ENCODE data around the gene STAT1. TPM values are rescaled to one million over a fixed set of nuclear protein-coding genes. Genes with fewer than 3 reads are reported as not detected.
A peak's percentile ranks its signal among the peaks of the same experiment; 100 is the strongest.
"Not testable (repeated sequence)": the region's sequence is repeated elsewhere in the genome, so short reads cannot be mapped to it uniquely, and the experiment has no call there.

Gene STAT1
- polyA plus RNA-seq, 1 experiment, result 130 TPM

GRCh38 chr2:190996338-190996946 lies 17.5 kb downstream of the STAT1 start:
- CTCF ChIA-PET, result interaction anchor here (0.6 to 2.0 kb wide), 10 partner anchors 9 to 532 kb away, joined by 3 to 8 read pairs (median 4); no protein-coding TSS in a partner anchor
- Histone ChIP-seq H3K4me3 (ENCODE audit: low read depth, low read length) (no peak overlapping the region), H3K27me3 (ENCODE audit: control insufficient read depth, insufficient read depth, low read length) (no peaks in the 10 kb centered on the region), H3K9me3 (ENCODE audit: control insufficient read depth, insufficient read depth, low read length) (no peaks in the 10 kb centered on the region), H3K27ac (ENCODE audit: low read depth, low read length) (no peak overlapping the region)
- POLR2A ChIA-PET, result no interaction called here
- DNase-seq (ENCODE audit: low read depth, low spot score), result no peak
- TF ChIP-seq, protein P1, sequence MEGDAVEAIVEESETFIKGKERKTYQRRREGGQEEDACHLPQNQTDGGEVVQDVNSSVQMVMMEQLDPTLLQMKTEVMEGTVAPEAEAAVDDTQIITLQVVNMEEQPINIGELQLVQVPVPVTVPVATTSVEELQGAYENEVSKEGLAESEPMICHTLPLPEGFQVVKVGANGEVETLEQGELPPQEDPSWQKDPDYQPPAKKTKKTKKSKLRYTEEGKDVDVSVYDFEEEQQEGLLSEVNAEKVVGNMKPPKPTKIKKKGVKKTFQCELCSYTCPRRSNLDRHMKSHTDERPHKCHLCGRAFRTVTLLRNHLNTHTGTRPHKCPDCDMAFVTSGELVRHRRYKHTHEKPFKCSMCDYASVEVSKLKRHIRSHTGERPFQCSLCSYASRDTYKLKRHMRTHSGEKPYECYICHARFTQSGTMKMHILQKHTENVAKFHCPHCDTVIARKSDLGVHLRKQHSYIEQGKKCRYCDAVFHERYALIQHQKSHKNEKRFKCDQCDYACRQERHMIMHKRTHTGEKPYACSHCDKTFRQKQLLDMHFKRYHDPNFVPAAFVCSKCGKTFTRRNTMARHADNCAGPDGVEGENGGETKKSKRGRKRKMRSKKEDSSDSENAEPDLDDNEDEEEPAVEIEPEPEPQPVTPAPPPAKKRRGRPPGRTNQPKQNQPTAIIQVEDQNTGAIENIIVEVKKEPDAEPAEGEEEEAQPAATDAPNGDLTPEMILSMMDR (IDR thresholded peaks at IDR 0.05; ENCODE audit: low read depth, low read length), result peak; percentile 77

- POLR2A ChIA-PET, result interaction anchor here (0.7 kb wide), 1 partner anchor 506 kb away, joined by 4 read pairs; no protein-coding TSS in a partner anchor
- not testable (repeated sequence) for H3K27ac ChIP-seq (ENCODE audit: low read depth, low read length); H3K9me3 ChIP-seq (ENCODE audit: control insufficient read depth, insufficient read depth, low read length); H3K4me3 ChIP-seq (ENCODE audit: low read depth, low read length); H3K27me3 ChIP-seq (ENCODE audit: control insufficient read depth, insufficient read depth, low read length); DNase-seq (ENCODE audit: low read depth, low spot score)
- CTCF ChIA-PET, result interaction anchor here (1.1 kb wide), 1 partner anchor 11 kb away, joined by 3 read pairs; no protein-coding TSS in a partner anchor
These were observed 18.7 kb downstream of the STAT1 start for GRCh38 chr2:190995315-190995714.

GRCh38 chr2:190994148-190994547 lies 19.8 kb downstream of the STAT1 start:
- ChIA-PET POLR2A (no interaction called here), CTCF (no interaction called here)
- TF ChIP-seq, protein P1 (IDR thresholded peaks at IDR 0.05; ENCODE audit: low read depth, low read length), result no peak

DNA sequence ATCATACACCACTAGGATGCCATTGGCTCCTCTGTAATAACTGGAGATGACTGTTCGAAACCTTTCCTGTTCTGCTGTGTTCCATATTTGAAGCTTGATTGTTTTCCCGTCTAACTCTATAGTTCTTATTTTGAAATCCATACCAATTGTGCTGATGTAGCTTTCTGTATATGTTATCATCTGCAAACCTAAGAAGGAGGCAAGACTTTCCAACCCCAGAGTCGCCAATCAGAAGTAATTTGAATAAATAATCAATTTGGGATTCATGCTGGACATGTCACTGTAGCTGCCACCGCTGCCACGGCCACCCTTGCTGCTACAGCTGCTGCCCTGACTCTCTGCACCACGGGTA lies 20.7 kb downstream of the STAT1 start:
- ChIA-PET POLR2A (no interaction called here), CTCF (interaction anchor here (0.7 kb wide), 2 partner anchors 123 to 477 kb away, joined by 3 read pairs; no protein-coding TSS in a partner anchor)
- DNase-seq (ENCODE audit: low read depth, low spot score), result no peak
- TF ChIP-seq, protein P1 (IDR thresholded peaks at IDR 0.05; ENCODE audit: low read depth, low read length), result no peak
- Histone ChIP-seq H3K27me3 (ENCODE audit: control insufficient read depth, insufficient read depth, low read length) (no peaks in the 10 kb centered on the region), H3K27ac (ENCODE audit: low read depth, low read length) (no peak overlapping the region), H3K4me3 (ENCODE audit: low read depth, low read length) (no peak overlapping the region), H3K9me3 (ENCODE audit: control insufficient read depth, insufficient read depth, low read length) (no peaks in the 10 kb centered on the region)

More at GRCh38 chr2:190994148-190994547, 19.8 kb downstream of the STAT1 start:
- no peaks in the 10 kb centered on the region for H3K27me3 ChIP-seq (ENCODE audit: control insufficient read depth, insufficient read depth, low read length)
- H3K4me3 ChIP-seq (ENCODE audit: low read depth, low read length), result no peak overlapping the region
- H3K9me3 ChIP-seq (ENCODE audit: control insufficient read depth, insufficient read depth, low read length), result no peaks in the 10 kb centered on the region
- DNase-seq (ENCODE audit: low read depth, low spot score), result no peak
- no peak overlapping the region for H3K27ac ChIP-seq (ENCODE audit: low read depth, low read length)

- no peak overlapping the region for H3K4me3 ChIP-seq (ENCODE audit: low read depth, low read length)
- DNase-seq (ENCODE audit: low read depth, low spot score), result no peak
- H3K9me3 ChIP-seq (ENCODE audit: control insufficient read depth, insufficient read depth, low read length), result no peaks in the 10 kb centered on the region; the same call in 1 of the 2 replicates
- no peak overlapping the region for H3K27ac ChIP-seq (ENCODE audit: low read depth, low read length)
- TF ChIP-seq, protein P1 (IDR thresholded peaks at IDR 0.05; ENCODE audit: low read depth, low read length), result no peak
- CTCF ChIA-PET, result no interaction called here
- POLR2A ChIA-PET, result no interaction called here
- H3K27me3 ChIP-seq (ENCODE audit: control insufficient read depth, insufficient read depth, low read length), result no peaks in the 10 kb centered on the region
These were observed 23.8 kb downstream of the STAT1 start for GRCh38 chr2:190990132-190990531.
